ENCODE measurements around the gene ATP10A. TPM values are rescaled to one million over a fixed set of nuclear protein-coding genes. Genes with fewer than 3 reads are reported as not detected.

The ATP10A gene
- polyA plus RNA-seq, 1 of the 3 experiments (the other 2 are of a cell fraction), result not detected

DNA sequence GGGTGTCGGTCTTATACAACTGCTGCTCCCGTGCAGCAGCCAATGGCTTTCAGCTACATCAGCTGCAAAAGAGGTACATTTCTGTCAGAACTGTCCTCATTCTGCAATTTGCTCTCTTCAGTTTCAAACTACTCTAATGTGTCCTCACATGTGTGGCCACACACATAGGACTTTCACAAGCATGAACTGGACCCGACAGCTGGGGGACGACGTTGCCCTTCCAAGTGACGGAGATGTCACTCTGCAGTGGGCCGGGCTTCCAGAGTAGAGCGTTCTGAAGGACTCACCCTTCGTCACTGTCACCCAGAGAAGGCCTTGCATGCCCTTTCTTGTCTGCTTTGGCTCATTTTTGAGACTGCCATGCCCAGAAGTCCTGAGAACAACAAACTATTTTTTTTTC, 189.8 kb downstream of the ATP10A start (continued):
- no peak for TF ChIP-seq RCOR1 (IDR thresholded peaks at IDR 0.05; ENCODE audit: low read length)
- TF ChIP-seq EP300 (IDR thresholded peaks at IDR 0.05; ENCODE audit: borderline replicate concordance in 1 of 2, low read depth in 1 of 2, low read length in 1 of 2), result no peak
- TF ChIP-seq NRF1 (IDR thresholded peaks at IDR 0.05; ENCODE audit: low read depth, low read length), result no peak
- TF ChIP-seq TCF12 (IDR thresholded peaks at IDR 0.05), result no peak
- TF ChIP-seq FOXJ3 (CRISPR knock-in tag; IDR thresholded peaks at IDR 0.05), result no peak
- TF ChIP-seq, protein P1, sequence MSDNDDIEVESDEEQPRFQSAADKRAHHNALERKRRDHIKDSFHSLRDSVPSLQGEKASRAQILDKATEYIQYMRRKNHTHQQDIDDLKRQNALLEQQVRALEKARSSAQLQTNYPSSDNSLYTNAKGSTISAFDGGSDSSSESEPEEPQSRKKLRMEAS (IDR thresholded peaks at IDR 0.05; ENCODE audit: low read depth), result no peak
- TF ChIP-seq, protein P2, sequence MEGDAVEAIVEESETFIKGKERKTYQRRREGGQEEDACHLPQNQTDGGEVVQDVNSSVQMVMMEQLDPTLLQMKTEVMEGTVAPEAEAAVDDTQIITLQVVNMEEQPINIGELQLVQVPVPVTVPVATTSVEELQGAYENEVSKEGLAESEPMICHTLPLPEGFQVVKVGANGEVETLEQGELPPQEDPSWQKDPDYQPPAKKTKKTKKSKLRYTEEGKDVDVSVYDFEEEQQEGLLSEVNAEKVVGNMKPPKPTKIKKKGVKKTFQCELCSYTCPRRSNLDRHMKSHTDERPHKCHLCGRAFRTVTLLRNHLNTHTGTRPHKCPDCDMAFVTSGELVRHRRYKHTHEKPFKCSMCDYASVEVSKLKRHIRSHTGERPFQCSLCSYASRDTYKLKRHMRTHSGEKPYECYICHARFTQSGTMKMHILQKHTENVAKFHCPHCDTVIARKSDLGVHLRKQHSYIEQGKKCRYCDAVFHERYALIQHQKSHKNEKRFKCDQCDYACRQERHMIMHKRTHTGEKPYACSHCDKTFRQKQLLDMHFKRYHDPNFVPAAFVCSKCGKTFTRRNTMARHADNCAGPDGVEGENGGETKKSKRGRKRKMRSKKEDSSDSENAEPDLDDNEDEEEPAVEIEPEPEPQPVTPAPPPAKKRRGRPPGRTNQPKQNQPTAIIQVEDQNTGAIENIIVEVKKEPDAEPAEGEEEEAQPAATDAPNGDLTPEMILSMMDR (IDR thresholded peaks at IDR 0.05), result no peak
- no peak for TF ChIP-seq RAD21 (IDR thresholded peaks at IDR 0.05; ENCODE audit: low read length)
- no peak for TF ChIP-seq POLR2AphosphoS5 (IDR thresholded peaks at IDR 0.05; ENCODE audit: low read depth, low read length)

DNA sequence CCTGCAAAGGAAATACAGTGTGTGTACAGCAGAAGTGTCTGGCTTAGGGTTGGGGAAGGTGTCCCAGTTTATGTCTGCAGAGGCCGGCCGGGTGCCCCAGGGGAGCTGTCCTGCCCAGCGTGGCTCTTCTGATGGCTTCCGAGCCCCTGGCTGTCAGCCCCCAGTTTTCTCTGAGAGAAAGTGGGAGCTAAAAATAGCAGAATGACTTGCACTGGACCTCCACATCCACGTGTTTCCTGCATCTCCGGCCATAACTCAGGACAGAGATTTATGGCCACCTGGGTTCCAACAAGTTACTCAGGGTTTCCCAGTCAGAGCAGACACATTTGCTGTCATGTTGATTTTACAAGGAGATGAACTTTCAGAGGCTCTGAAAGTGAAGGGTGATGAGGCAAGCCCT, 192.0 kb downstream of the ATP10A start:
- Histone ChIP-seq H3K79me2 (ENCODE audit: insufficient read depth) (no peaks in the 10 kb centered on the region), H3K9me3 (no peaks in the 10 kb centered on the region), H3F3A (replicated peaks; ENCODE audit: insufficient read depth) (no peaks in the 10 kb centered on the region), H3K9me2 (no peaks in the 10 kb centered on the region), H3K9ac (no peak overlapping the region), H3K36me3 (replicated peaks in 1 of 2; ENCODE audit: control insufficient read depth in 1 of 2, insufficient read depth in 2 of 2, low read length in 1 of 2) (no peaks in the 10 kb centered on the region), H3K27me3 (ENCODE audit: insufficient read depth) (no peaks in the 10 kb centered on the region), H3K4me1 (ENCODE audit: control insufficient read depth in 1 of 2, insufficient read depth in 2 of 2, low read depth in 1 of 2, low read length in 1 of 2) (no peaks in the 10 kb centered on the region; a peak in 1 of 4 replicates), H3K27ac (ENCODE audit: low read depth in 2 of 2, low read length in 1 of 2) (no peak overlapping the region), H2AFZ (ENCODE audit: low read depth) (no peak overlapping the region), H3K4me2 (0 out of 2 replicates have a peak overlapping the region, but pooled peaks have one; percentile 19), H4K20me1 (ENCODE audit: insufficient read depth) (no peaks in the 10 kb centered on the region), H3K4me3 (ENCODE audit: low read depth in 2 of 2, low read length in 1 of 2) (no peak overlapping the region)
- TF ChIP-seq EP300 (IDR thresholded peaks at IDR 0.05; ENCODE audit: borderline replicate concordance in 1 of 2, low read depth in 1 of 2, low read length in 1 of 2), result no peak
- TF ChIP-seq MEF2A (IDR thresholded peaks at IDR 0.05; ENCODE audit: borderline replicate concordance, low read depth), result peak; percentile 53; the same call in 1 of the 2 replicates
- TF ChIP-seq, protein P3, sequence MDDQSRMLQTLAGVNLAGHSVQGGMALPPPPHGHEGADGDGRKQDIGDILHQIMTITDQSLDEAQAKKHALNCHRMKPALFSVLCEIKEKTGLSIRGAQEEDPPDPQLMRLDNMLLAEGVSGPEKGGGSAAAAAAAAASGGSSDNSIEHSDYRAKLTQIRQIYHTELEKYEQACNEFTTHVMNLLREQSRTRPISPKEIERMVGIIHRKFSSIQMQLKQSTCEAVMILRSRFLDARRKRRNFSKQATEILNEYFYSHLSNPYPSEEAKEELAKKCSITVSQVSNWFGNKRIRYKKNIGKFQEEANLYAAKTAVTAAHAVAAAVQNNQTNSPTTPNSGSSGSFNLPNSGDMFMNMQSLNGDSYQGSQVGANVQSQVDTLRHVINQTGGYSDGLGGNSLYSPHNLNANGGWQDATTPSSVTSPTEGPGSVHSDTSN (IDR thresholded peaks at IDR 0.05), result peak; percentile 37; the same call in 1 of the 2 replicates
- TF ChIP-seq YY1 (IDR thresholded peaks at IDR 0.05; ENCODE audit: low read depth), result no peak
- POLR2A ChIA-PET, result no interaction called here
- no peak for DNase-seq
- CTCF ChIA-PET, result no interaction called here
- WGBS (ENCODE audit: low lambda C conversion rate), result 25% methylated on average over 2 of the region's 6 CpGs

DNA sequence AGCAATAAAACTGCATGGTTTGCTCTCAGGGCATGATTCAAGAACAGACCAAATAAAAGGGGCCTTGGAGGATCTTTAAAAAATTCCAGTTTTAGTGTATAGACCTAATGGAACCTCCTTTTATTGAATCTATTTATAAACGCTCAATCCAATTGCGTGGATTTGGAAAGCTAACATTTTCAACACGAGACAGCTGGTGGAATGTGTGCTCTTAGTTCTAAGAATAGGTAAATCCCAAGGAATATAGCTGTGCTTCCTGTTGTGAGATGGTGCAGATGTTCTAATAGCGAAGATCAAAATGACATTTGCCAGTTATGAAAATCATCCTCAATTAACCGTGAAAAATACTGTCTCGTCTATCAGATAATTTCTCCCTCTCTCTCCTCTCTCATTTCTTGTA, 192.5 kb downstream of the ATP10A start:
- H3F3A ChIP-seq (replicated peaks; ENCODE audit: insufficient read depth), result no peaks in the 10 kb centered on the region
- H3K4me3 ChIP-seq (ENCODE audit: low read depth in 2 of 2, low read length in 1 of 2), result no peak overlapping the region
- DNase-seq, result no peak
- no peaks in the 10 kb centered on the region for H4K20me1 ChIP-seq (ENCODE audit: insufficient read depth)
- no peaks in the 10 kb centered on the region for H3K9me3 ChIP-seq
- H3K79me2 ChIP-seq (ENCODE audit: insufficient read depth), result no peaks in the 10 kb centered on the region
- POLR2A ChIA-PET, result no interaction called here
- WGBS (ENCODE audit: low lambda C conversion rate), result 28% methylated on average over 6 of the region's 6 CpGs
- no peaks in the 10 kb centered on the region for H3K36me3 ChIP-seq (replicated peaks in 1 of 2; ENCODE audit: control insufficient read depth in 1 of 2, insufficient read depth in 2 of 2, low read length in 1 of 2)
- H3K27me3 ChIP-seq (ENCODE audit: insufficient read depth), result no peaks in the 10 kb centered on the region
- H3K4me1 ChIP-seq (ENCODE audit: control insufficient read depth in 1 of 2, insufficient read depth in 2 of 2, low read depth in 1 of 2, low read length in 1 of 2), result no peaks in the 10 kb centered on the region; a peak in 1 of 4 replicates
- H3K9me2 ChIP-seq, result no peaks in the 10 kb centered on the region
- no peak overlapping the region for H2AFZ ChIP-seq (ENCODE audit: low read depth)
- no peak overlapping the region for H3K27ac ChIP-seq (ENCODE audit: low read depth in 2 of 2, low read length in 1 of 2)
- CTCF ChIA-PET, result no interaction called here
- H3K4me2 ChIP-seq, result 0 out of 2 replicates have a peak overlapping the region, but pooled peaks have one; percentile 19
- H3K9ac ChIP-seq, result no peak overlapping the region
- TF ChIP-seq YY1 (IDR thresholded peaks at IDR 0.05; ENCODE audit: low read depth) (no peak), RXRA (IDR thresholded peaks at IDR 0.05; ENCODE audit: borderline replicate concordance, low read depth) (no peak), RAD21 (IDR thresholded peaks at IDR 0.05; ENCODE audit: low read length) (no peak), SMC3 (IDR thresholded peaks at IDR 0.05; ENCODE audit: low read depth, low read length) (no peak), EZH2phosphoT487 (IDR thresholded peaks at IDR 0.05; ENCODE audit: borderline replicate concordance, low read depth) (no peak), FOXJ3 (CRISPR knock-in tag; IDR thresholded peaks at IDR 0.05) (no peak), FOSL2 (IDR thresholded peaks at IDR 0.05; ENCODE audit: borderline replicate concordance, low read depth) (no peak), CHD2 (IDR thresholded peaks at IDR 0.05; ENCODE audit: low read length, partially characterized antibody) (no peak), TAF1 (IDR thresholded peaks at IDR 0.05; ENCODE audit: borderline replicate concordance, low read depth, low read length) (no peak), MXI1 (IDR thresholded peaks at IDR 0.05; ENCODE audit: low read depth, low read length) (no peak), POLR2AphosphoS5 (IDR thresholded peaks at IDR 0.05; ENCODE audit: low read depth, low read length) (no peak)
- TF ChIP-seq, protein P4, sequence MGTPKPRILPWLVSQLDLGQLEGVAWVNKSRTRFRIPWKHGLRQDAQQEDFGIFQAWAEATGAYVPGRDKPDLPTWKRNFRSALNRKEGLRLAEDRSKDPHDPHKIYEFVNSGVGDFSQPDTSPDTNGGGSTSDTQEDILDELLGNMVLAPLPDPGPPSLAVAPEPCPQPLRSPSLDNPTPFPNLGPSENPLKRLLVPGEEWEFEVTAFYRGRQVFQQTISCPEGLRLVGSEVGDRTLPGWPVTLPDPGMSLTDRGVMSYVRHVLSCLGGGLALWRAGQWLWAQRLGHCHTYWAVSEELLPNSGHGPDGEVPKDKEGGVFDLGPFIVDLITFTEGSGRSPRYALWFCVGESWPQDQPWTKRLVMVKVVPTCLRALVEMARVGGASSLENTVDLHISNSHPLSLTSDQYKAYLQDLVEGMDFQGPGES (IDR thresholded peaks at IDR 0.05; ENCODE audit: low read depth, low read length), result no peak
- TF ChIP-seq, protein P2 (IDR thresholded peaks at IDR 0.05), result no peak
